ENCODE data around the gene C7orf25. TPM values are rescaled to one million over a fixed set of nuclear protein-coding genes. Genes with fewer than 3 reads are reported as not detected.

The C7orf25 gene
- polyA plus RNA-seq, 2 of the 4 experiments (the other 2 are of a cell fraction): 3.0 to 3.7 TPM

DNA sequence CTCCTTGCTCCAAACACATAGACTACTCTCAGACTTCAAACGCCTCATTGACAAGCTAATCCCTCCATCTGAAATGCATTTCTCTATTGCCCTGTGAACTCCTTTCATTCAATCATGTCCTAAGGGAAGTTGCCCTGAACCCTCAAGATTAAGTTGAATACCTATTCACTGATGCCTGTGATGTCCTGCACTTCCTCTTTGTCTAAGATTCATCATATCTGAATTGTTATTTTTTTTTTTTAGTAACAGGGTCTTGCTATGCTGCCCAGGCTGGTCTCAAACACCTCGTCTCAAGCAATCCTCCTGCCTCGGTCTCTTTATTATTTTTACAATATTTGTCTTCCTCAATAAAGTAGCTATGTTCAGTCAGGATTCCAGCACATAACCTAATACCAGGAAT is 16.9 kb upstream of the C7orf25 start (continued):
- TF ChIP-seq, protein P1, sequence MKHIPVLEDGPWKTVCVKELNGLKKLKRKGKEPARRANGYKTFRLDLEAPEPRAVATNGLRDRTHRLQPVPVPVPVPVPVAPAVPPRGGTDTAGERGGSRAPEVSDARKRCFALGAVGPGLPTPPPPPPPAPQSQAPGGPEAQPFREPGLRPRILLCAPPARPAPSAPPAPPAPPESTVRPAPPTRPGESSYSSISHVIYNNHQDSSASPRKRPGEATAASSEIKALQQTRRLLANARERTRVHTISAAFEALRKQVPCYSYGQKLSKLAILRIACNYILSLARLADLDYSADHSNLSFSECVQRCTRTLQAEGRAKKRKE (CRISPR knock-in tag; IDR thresholded peaks at IDR 0.05; ENCODE audit: low read depth): no peak
- TF ChIP-seq HDAC2 (IDR thresholded peaks at IDR 0.05): no peak
- no peak for TF ChIP-seq TP53 (CRISPR knock-in tag; IDR thresholded peaks at IDR 0.05)
- no peak for TF ChIP-seq BHLHE40 (IDR thresholded peaks at IDR 0.05; ENCODE audit: low read depth, low read length)
- TF ChIP-seq FOXS1 (CRISPR knock-in tag; IDR thresholded peaks at IDR 0.05): no peak
- no peak for TF ChIP-seq CHD2 (IDR thresholded peaks at IDR 0.05; ENCODE audit: low read length, partially characterized antibody)

DNA sequence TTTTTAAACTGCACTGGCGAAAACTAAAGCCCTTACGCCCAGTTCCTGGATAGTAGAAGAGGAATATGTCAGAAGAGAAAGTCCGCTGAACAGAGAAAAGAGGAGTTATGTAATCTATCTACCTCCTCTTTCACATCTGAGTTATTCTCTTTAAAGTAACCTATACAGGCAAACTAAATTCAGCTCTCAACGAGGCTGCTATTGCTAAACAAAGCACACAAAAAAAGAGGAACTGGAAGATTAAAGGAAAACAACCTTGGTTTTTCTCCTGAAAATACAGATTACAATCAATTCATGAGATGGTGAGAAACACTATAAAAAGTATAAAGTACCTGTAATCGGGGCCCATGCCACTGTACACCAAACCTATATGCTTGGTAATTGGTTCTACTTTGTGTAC is 14.3 kb upstream of the C7orf25 start:
- H3K9me3 ChIP-seq: no peaks in the 10 kb centered on the region

DNA sequence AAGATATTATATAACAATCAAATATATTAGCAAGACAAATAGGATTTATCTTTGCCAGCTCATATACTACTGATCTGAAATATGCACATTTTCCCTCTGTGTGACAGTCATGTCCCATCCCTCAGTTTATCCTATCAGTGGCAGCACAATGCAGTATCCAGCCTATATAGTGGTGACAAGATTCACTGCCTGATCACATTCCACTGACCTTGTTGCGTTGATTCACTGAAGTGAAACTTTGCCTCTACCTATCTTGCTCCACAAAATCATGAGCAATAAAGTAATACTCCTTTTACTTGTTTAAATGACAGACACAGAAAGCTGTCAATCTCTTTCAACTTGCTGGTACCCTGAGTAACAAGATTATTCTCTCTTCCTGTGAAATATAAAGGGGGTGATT is 13.8 kb upstream of the C7orf25 start:
- no peak for ATAC-seq
- Histone ChIP-seq H3K4me1 (peaks cover 14% of the 10 kb centered on the region; the same call in 2 of the 3 replicates), H3K4me3 (no peak overlapping the region), H3K4me2 (no peak overlapping the region), H3K9me3 (no peaks in the 10 kb centered on the region), H3K27ac (no peak overlapping the region)
- WGBS (ENCODE audit: missing lambda C conversion rate): 100% methylated on average over 1 of the region's 1 CpG
- TF ChIP-seq JUNB (IDR thresholded peaks at IDR 0.05): no peak
- TF ChIP-seq, protein P2, sequence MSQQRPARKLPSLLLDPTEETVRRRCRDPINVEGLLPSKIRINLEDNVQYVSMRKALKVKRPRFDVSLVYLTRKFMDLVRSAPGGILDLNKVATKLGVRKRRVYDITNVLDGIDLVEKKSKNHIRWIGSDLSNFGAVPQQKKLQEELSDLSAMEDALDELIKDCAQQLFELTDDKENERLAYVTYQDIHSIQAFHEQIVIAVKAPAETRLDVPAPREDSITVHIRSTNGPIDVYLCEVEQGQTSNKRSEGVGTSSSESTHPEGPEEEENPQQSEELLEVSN (IDR thresholded peaks at IDR 0.05; ENCODE audit: borderline replicate concordance, low read depth): no peak
- no peak for TF ChIP-seq RNF2 (IDR thresholded peaks at IDR 0.05; ENCODE audit: borderline replicate concordance, low read depth)
- no peak for TF ChIP-seq TFCP2L1 (CRISPR knock-in tag; IDR thresholded peaks at IDR 0.05)
- no peak for FAIRE-seq
- ChIA-PET CTCF (interaction anchor here (3.1 kb wide), 1 partner anchor 16 kb away, joined by 11 read pairs; no protein-coding TSS in a partner anchor), POLR2A (no interaction called here)
- no peak for DNase-seq (ENCODE audit: low read depth in 1 of 2, low spot score in 1 of 2)

More for the DNA sequence above, 14.3 kb upstream of the C7orf25 start:
- ATAC-seq (no peak), FAIRE-seq (no peak), DNase-seq (ENCODE audit: low read depth in 1 of 2, low spot score in 1 of 2) (no peak)
- Histone ChIP-seq H3K4me3 (no peak overlapping the region), H3K27ac (no peak overlapping the region), H3K4me1 (peaks cover 16% of the 10 kb centered on the region; the same call in 2 of the 3 replicates), H3K4me2 (no peak overlapping the region)
- POLR2A ChIA-PET: no interaction called here
- TF ChIP-seq HEYL (CRISPR knock-in tag; IDR thresholded peaks at IDR 0.05) (no peak), FOSB (CRISPR knock-in tag; IDR thresholded peaks at IDR 0.05) (no peak), CHD2 (IDR thresholded peaks at IDR 0.05; ENCODE audit: low read length, partially characterized antibody) (no peak), NPAS2 (CRISPR knock-in tag; IDR thresholded peaks at IDR 0.05; ENCODE audit: borderline replicate concordance) (no peak)
- TF ChIP-seq, protein P3, sequence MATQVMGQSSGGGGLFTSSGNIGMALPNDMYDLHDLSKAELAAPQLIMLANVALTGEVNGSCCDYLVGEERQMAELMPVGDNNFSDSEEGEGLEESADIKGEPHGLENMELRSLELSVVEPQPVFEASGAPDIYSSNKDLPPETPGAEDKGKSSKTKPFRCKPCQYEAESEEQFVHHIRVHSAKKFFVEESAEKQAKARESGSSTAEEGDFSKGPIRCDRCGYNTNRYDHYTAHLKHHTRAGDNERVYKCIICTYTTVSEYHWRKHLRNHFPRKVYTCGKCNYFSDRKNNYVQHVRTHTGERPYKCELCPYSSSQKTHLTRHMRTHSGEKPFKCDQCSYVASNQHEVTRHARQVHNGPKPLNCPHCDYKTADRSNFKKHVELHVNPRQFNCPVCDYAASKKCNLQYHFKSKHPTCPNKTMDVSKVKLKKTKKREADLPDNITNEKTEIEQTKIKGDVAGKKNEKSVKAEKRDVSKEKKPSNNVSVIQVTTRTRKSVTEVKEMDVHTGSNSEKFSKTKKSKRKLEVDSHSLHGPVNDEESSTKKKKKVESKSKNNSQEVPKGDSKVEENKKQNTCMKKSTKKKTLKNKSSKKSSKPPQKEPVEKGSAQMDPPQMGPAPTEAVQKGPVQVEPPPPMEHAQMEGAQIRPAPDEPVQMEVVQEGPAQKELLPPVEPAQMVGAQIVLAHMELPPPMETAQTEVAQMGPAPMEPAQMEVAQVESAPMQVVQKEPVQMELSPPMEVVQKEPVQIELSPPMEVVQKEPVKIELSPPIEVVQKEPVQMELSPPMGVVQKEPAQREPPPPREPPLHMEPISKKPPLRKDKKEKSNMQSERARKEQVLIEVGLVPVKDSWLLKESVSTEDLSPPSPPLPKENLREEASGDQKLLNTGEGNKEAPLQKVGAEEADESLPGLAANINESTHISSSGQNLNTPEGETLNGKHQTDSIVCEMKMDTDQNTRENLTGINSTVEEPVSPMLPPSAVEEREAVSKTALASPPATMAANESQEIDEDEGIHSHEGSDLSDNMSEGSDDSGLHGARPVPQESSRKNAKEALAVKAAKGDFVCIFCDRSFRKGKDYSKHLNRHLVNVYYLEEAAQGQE (IDR thresholded peaks at IDR 0.05): no peak
- TF ChIP-seq, protein P4, sequence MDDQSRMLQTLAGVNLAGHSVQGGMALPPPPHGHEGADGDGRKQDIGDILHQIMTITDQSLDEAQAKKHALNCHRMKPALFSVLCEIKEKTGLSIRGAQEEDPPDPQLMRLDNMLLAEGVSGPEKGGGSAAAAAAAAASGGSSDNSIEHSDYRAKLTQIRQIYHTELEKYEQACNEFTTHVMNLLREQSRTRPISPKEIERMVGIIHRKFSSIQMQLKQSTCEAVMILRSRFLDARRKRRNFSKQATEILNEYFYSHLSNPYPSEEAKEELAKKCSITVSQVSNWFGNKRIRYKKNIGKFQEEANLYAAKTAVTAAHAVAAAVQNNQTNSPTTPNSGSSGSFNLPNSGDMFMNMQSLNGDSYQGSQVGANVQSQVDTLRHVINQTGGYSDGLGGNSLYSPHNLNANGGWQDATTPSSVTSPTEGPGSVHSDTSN (IDR thresholded peaks at IDR 0.05): no peak
- WGBS (ENCODE audit: missing lambda C conversion rate): 89% methylated on average over 5 of the region's 5 CpGs
- CTCF ChIA-PET: interaction anchor here (0.7 to 3.1 kb wide), 3 partner anchors 15 to 912 kb away, joined by 4 to 11 read pairs (median 5); no protein-coding TSS in a partner anchor
